ENCODE results near the gene NIBAN1. TPM values are rescaled to one million over a fixed set of nuclear protein-coding genes. Genes with fewer than 3 reads are reported as not detected.
"Not testable (repeated sequence)": the region's sequence is repeated elsewhere in the genome, so short reads cannot be mapped to it uniquely, and the experiment has no call there.

Gene NIBAN1
- polyA plus RNA-seq (2013, experiment 1 of 2): 6.2 TPM
- polyA plus RNA-seq (2013, experiment 2 of 2): 4.6 TPM

GRCh38 chr1:184974056-184974836 lies at the start of gene NIBAN1:
Gene NIBAN1, minus strand, starts transcription at chr1:184974508. Its CDS starts 152 bp downstream, at chr1:184974356.
- Histone ChIP-seq H3K27ac (ENCODE audit: low read depth, low read length) (peak within 1 kb of the TSS; percentile 51; the same call in 1 of the 2 replicates), H3K4me1 (ENCODE audit: insufficient read depth, low read length) (peaks cover 11% of the 10 kb centered on the region), H3K9me3 (ENCODE audit: insufficient read depth, low read depth, low read length) (no peaks in the 10 kb centered on the region), H3K4me3 (ENCODE audit: low read length) (peak within 1 kb of the TSS; percentile 86), H3K36me3 (ENCODE audit: insufficient read depth, low read length) (no peaks in the 10 kb centered on the region), H3K27me3 (ENCODE audit: insufficient read depth, low read length) (peaks cover 56% of the 10 kb centered on the region), H3K9ac (ENCODE audit: low read depth, low read length) (peak within 1 kb of the TSS; percentile 76)
- 2% methylated on average over 70 of the region's 70 CpGs for WGBS

DNA sequence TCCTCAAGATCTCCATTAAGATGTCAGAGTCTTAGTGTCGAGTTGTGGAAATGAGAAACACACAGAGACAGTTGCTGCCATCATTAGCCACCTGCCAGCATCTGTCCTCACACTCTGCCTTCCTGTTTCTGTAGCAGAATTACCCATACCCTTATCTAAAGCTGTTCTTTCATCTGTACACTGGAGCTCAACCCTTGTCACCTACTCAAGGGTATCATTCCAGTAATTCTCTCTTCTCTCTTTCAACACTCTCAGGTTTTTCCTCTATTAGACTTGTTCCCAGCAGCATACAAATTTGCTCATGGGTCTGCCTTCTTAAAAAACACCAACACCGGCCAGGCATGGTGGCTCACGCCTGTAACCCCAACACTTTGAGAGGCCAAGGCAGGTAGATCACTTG lies 43.7 kb upstream of the NIBAN1 start:
- Histone ChIP-seq H3K27ac (ENCODE audit: low read depth, low read length) (no peak overlapping the region), H3K27me3 (ENCODE audit: insufficient read depth, low read length) (no peaks in the 10 kb centered on the region), H3K4me3 (ENCODE audit: low read length) (no peak overlapping the region), H3K4me1 (ENCODE audit: insufficient read depth, low read length) (no peaks in the 10 kb centered on the region), H3K36me3 (ENCODE audit: insufficient read depth, low read length) (no peaks in the 10 kb centered on the region), H3K9me3 (ENCODE audit: insufficient read depth, low read depth, low read length) (no peaks in the 10 kb centered on the region), H3K9ac (ENCODE audit: low read depth, low read length) (no peak overlapping the region)
- WGBS: 96% methylated on average over 3 of the region's 3 CpGs

DNA sequence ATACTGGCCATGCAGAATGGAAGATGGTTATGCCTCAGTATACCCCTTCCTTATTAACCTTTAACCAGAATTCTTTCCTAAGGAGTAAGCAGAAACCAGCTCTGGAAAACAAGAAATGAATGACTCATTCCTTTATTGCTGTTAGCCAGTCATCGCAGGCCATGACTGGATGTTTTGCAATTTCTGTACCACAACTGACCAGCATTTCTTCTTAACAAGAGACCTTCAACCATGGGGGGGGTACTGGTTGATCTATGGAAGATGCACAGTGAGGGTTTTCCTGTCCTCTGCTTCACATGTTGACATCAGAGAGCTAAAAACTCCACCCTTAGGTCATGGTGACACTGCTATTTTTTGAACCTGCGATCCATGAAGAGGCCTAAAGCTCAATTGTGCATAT lies 43.0 kb upstream of the NIBAN1 start:
- no peaks in the 10 kb centered on the region for H3K9me3 ChIP-seq (ENCODE audit: insufficient read depth, low read depth, low read length)
- no peaks in the 10 kb centered on the region for H3K27me3 ChIP-seq (ENCODE audit: insufficient read depth, low read length)
- no peak overlapping the region for H3K4me3 ChIP-seq (ENCODE audit: low read length)
- no peak overlapping the region for H3K9ac ChIP-seq (ENCODE audit: low read depth, low read length)
- 98% methylated on average over 2 of the region's 2 CpGs for WGBS
- H3K27ac ChIP-seq (ENCODE audit: low read depth, low read length): no peak overlapping the region
- H3K4me1 ChIP-seq (ENCODE audit: insufficient read depth, low read length): no peaks in the 10 kb centered on the region
- H3K36me3 ChIP-seq (ENCODE audit: insufficient read depth, low read length): no peaks in the 10 kb centered on the region

GRCh38 chr1:185016880-185017279 lies 42.6 kb upstream of the NIBAN1 start:
- Histone ChIP-seq H3K36me3 (ENCODE audit: insufficient read depth, low read length) (no peaks in the 10 kb centered on the region), H3K4me1 (ENCODE audit: insufficient read depth, low read length) (no peaks in the 10 kb centered on the region), H3K4me3 (ENCODE audit: low read length) (no peak overlapping the region), H3K9me3 (ENCODE audit: insufficient read depth, low read depth, low read length) (no peaks in the 10 kb centered on the region), H3K27me3 (ENCODE audit: insufficient read depth, low read length) (no peaks in the 10 kb centered on the region), H3K9ac (ENCODE audit: low read depth, low read length) (no peak overlapping the region), H3K27ac (ENCODE audit: low read depth, low read length) (no peak overlapping the region)
- WGBS: 89% methylated on average over 2 of the region's 2 CpGs

DNA sequence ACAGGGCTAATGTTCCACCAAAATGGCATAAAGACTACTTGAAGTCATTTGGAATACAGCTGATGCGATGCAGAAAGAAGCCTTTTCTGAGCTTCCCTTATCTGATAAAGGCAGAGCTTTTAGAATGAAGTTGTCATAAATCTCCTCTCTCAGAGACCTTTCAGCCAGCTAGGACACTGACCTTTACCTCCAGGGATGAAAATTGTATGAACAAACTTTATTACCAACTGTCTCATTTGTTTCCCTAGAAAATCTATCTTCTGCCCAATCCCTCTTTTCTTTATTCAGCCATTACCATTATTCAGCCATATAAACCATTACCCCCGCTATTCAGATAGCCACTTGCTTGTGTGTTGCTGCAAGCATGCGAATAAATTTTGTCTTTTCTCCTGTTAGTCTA lies 41.3 kb upstream of the NIBAN1 start:
- Histone ChIP-seq H3K9me3 (ENCODE audit: insufficient read depth, low read depth, low read length) (no peaks in the 10 kb centered on the region), H3K27ac (ENCODE audit: low read depth, low read length) (no peak overlapping the region), H3K4me1 (ENCODE audit: insufficient read depth, low read length) (no peaks in the 10 kb centered on the region), H3K36me3 (ENCODE audit: insufficient read depth, low read length) (no peaks in the 10 kb centered on the region), H3K9ac (ENCODE audit: low read depth, low read length) (no peak overlapping the region), H3K27me3 (ENCODE audit: insufficient read depth, low read length) (no peaks in the 10 kb centered on the region), H3K4me3 (ENCODE audit: low read length) (no peak overlapping the region)
- 91% methylated on average over 3 of the region's 3 CpGs for WGBS

- Histone ChIP-seq H3K9ac (ENCODE audit: low read depth, low read length) (no peak overlapping the region), H3K27ac (ENCODE audit: low read depth, low read length) (no peak overlapping the region), H3K27me3 (ENCODE audit: insufficient read depth, low read length) (no peaks in the 10 kb centered on the region), H3K9me3 (ENCODE audit: insufficient read depth, low read depth, low read length) (no peaks in the 10 kb centered on the region), H3K4me1 (ENCODE audit: insufficient read depth, low read length) (no peaks in the 10 kb centered on the region), H3K36me3 (ENCODE audit: insufficient read depth, low read length) (no peaks in the 10 kb centered on the region), H3K4me3 (ENCODE audit: low read length) (no peak overlapping the region)
- WGBS: 93% methylated on average over 3 of the region's 3 CpGs
Measured at GRCh38 chr1:185014941-185015340, 40.6 kb upstream of the NIBAN1 start.

DNA sequence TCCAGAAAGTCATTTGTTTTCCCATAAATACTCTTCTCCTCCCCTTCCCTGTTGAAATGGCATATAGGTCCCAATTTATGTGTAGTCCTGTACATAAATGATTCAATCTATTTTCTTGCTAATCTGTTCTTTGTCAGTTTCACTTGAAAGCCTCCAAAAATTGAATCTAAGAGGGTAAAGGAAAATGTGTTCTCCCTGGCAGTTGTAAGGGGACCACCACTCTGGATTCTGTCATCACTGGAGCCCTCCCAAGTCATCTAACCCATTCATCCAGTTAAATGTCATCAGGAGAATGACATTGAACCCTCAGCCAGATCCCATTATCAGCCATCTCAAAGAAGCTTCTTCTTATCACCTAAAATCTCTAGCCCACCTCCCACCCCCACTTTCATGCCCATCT lies 36.1 kb upstream of the NIBAN1 start:
- H3K9me3 ChIP-seq (ENCODE audit: insufficient read depth, low read depth, low read length): no peaks in the 10 kb centered on the region
- no peaks in the 10 kb centered on the region for H3K36me3 ChIP-seq (ENCODE audit: insufficient read depth, low read length)
- no peak overlapping the region for H3K27ac ChIP-seq (ENCODE audit: low read depth, low read length)
- no peaks in the 10 kb centered on the region for H3K4me1 ChIP-seq (ENCODE audit: insufficient read depth, low read length)
- H3K4me3 ChIP-seq (ENCODE audit: low read length): no peak overlapping the region
- no peak overlapping the region for H3K9ac ChIP-seq (ENCODE audit: low read depth, low read length)
- no peaks in the 10 kb centered on the region for H3K27me3 ChIP-seq (ENCODE audit: insufficient read depth, low read length)

DNA sequence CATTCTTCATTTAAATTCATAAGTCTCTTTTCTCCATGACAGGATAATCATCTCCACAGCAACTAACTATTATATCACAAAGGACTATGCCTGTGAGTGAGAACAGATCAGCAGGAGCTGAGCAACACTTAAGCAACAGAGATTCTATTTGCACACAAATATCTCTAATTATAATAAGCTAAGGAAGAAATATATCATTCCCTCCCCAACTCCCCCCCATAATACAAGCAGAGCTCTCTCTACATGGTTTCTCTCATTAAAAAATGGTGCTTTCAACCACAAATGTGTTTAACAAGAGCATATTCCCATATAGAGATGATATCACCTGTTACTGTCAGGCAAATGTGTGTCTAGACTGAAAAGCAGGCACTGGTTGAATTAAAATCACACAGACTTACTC lies 34.5 kb upstream of the NIBAN1 start:
- H3K9ac ChIP-seq (ENCODE audit: low read depth, low read length): no peak overlapping the region
- H3K4me1 ChIP-seq (ENCODE audit: insufficient read depth, low read length): no peaks in the 10 kb centered on the region
- H3K27me3 ChIP-seq (ENCODE audit: insufficient read depth, low read length): no peaks in the 10 kb centered on the region
- H3K27ac ChIP-seq (ENCODE audit: low read depth, low read length): no peak overlapping the region
- no peaks in the 10 kb centered on the region for H3K36me3 ChIP-seq (ENCODE audit: insufficient read depth, low read length)
- H3K9me3 ChIP-seq (ENCODE audit: insufficient read depth, low read depth, low read length): no peaks in the 10 kb centered on the region
- H3K4me3 ChIP-seq (ENCODE audit: low read length): no peak overlapping the region

GRCh38 chr1:185001312-185001880 lies 27.1 kb upstream of the NIBAN1 start:
- H3K9me3 ChIP-seq (ENCODE audit: insufficient read depth, low read depth, low read length); H3K27ac ChIP-seq (ENCODE audit: low read depth, low read length); H3K4me1 ChIP-seq (ENCODE audit: insufficient read depth, low read length); H3K9ac ChIP-seq (ENCODE audit: low read depth, low read length); H3K36me3 ChIP-seq (ENCODE audit: insufficient read depth, low read length); H3K27me3 ChIP-seq (ENCODE audit: insufficient read depth, low read length); H3K4me3 ChIP-seq (ENCODE audit: low read length): not testable (repeated sequence)
- WGBS: 89% methylated on average over 21 of the region's 26 CpGs

DNA sequence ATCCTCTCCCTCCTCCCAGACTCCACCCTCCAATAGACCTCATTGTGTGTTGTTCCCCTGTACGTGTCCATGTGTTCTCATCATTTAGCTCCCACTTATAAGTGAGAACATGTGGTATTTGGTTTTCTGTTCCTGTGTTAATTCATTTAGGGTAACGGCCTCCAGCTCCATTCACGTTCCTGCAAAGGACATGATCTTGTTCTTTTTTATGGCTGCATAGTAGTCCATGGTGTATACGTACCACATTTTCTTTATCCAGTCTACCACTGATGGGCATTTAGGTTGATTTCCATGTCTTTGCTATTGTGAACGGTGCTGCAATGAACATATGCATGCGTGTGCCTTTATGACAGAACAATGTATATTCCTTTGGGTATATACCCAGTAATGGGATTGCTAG lies 25.7 kb upstream of the NIBAN1 start:
- not testable (repeated sequence) for H3K27ac ChIP-seq (ENCODE audit: low read depth, low read length); H3K9ac ChIP-seq (ENCODE audit: low read depth, low read length); H3K9me3 ChIP-seq (ENCODE audit: insufficient read depth, low read depth, low read length); H3K4me3 ChIP-seq (ENCODE audit: low read length); H3K36me3 ChIP-seq (ENCODE audit: insufficient read depth, low read length); H3K27me3 ChIP-seq (ENCODE audit: insufficient read depth, low read length); H3K4me1 ChIP-seq (ENCODE audit: insufficient read depth, low read length)
- 98% methylated on average over 6 of the region's 6 CpGs for WGBS

DNA sequence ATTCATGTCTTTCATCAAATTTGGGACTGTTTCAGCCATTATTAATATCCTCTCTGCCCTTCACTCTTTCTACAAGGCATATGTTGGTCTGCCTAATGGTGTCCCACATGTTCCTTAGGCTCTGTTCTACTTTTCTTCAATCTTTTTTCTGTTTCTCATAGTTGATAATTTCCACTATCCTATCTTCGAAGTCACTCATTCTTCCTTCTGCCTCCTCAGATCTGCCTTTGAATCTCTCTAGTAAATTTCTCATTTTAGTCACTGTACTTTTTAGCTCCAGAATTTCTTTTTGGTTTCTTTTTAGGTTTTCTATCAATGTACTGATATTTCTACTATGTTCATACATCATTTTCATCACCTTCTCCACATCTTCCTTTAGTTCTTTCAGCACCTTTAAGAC lies 20.0 kb upstream of the NIBAN1 start:
- 98% methylated on average over 1 of the region's 1 CpG for whole genome bisulfite sequencing

More for the DNA sequence above, 20.0 kb upstream of the NIBAN1 start:
- Histone ChIP-seq H3K27ac (ENCODE audit: low read depth, low read length) (no peak overlapping the region), H3K9ac (ENCODE audit: low read depth, low read length) (no peak overlapping the region), H3K36me3 (ENCODE audit: insufficient read depth, low read length) (no peaks in the 10 kb centered on the region), H3K27me3 (ENCODE audit: insufficient read depth, low read length) (no peaks in the 10 kb centered on the region), H3K4me3 (ENCODE audit: low read length) (no peak overlapping the region), H3K4me1 (ENCODE audit: insufficient read depth, low read length) (peaks cover 3% of the 10 kb centered on the region; the same call in 1 of the 2 replicates), H3K9me3 (ENCODE audit: insufficient read depth, low read depth, low read length) (no peaks in the 10 kb centered on the region)
